Measurements from ENCODE around the gene PCDHGA9. TPM values are rescaled to one million over a fixed set of nuclear protein-coding genes. Genes with fewer than 3 reads are reported as not detected.

PCDHGA9 gene
- 1 to 10 TPM; 4.1 to 8.3 (median 5.6) TPM for total RNA-seq

DNA sequence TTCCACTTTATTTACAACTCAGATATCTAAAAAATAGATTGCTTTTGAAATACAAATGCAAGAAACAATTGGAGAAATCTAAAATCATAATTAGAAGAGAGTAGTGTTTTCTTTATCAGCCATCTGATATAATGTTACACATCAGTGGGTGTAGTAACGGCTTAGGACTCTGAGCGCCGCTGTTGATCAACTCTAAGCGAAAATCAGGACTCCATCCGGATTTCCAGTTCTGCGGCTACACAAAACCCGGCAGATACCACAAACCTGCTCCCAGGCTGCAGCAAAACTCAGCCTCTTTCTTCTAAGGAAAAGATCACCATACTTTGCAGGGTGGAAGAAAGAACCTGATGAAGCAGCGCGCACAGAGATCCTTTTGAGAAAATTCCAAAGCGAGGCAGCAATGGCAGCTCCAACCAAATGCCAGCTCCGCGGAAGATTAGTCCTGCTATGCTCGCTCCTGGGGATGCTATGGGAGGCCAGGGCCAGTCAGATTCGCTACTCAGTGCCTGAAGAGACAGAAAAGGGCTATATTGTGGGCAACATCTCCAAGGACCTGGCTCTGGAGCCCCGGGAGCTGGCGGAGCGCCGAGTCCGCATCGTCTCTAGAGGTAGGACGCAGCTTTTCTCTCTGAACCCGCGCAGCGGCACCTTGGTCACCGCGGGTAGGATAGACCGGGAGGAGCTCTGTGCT is at the start of gene PCDHGA9:
Gene PCDHGA9 (plus strand): TSS at position 226 of the 691 bp plus-strand sequence. CDS start 175 bp downstream, at position 401.
- TF ChIP-seq, protein P1, sequence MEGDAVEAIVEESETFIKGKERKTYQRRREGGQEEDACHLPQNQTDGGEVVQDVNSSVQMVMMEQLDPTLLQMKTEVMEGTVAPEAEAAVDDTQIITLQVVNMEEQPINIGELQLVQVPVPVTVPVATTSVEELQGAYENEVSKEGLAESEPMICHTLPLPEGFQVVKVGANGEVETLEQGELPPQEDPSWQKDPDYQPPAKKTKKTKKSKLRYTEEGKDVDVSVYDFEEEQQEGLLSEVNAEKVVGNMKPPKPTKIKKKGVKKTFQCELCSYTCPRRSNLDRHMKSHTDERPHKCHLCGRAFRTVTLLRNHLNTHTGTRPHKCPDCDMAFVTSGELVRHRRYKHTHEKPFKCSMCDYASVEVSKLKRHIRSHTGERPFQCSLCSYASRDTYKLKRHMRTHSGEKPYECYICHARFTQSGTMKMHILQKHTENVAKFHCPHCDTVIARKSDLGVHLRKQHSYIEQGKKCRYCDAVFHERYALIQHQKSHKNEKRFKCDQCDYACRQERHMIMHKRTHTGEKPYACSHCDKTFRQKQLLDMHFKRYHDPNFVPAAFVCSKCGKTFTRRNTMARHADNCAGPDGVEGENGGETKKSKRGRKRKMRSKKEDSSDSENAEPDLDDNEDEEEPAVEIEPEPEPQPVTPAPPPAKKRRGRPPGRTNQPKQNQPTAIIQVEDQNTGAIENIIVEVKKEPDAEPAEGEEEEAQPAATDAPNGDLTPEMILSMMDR (IDR thresholded peaks at IDR 0.05; ENCODE audit: low read depth): no peak

DNA sequence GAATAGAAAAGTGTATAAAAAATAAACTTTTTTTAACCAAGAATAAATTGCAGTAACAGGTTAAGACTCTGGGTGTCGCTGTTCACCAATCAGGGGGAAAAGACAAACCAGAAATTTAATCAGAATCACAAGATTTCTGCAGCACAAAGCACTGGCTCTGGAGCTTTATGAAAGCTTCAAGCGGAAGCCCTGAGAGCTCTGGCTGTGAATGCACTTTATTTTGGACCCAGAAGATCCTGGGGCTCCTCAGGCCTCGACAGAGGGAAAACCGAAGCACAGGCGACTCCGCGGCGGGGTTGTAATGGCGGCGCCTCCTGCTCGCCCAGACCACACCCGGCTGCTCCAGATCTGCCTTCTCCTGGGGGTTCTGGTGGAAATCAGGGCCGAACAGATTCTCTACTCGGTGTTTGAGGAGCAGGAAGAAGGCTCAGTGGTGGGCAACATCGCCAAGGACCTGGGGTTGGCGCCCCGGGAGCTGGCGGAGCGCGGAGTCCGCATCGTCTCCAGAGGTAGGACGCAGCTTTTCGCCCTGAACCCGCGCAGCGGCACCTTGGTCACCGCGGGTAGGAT is 47.6 kb upstream of the PCDHGA9 start, which contains the start of gene PCDHGA4:
Gene PCDHGA4 (plus strand): TSS at position 122 of the 570 bp plus-strand sequence. CDS start 87 bp downstream, at position 209.
- TF ChIP-seq, protein P1 (IDR thresholded peaks at IDR 0.05; ENCODE audit: low read depth): no peak

DNA sequence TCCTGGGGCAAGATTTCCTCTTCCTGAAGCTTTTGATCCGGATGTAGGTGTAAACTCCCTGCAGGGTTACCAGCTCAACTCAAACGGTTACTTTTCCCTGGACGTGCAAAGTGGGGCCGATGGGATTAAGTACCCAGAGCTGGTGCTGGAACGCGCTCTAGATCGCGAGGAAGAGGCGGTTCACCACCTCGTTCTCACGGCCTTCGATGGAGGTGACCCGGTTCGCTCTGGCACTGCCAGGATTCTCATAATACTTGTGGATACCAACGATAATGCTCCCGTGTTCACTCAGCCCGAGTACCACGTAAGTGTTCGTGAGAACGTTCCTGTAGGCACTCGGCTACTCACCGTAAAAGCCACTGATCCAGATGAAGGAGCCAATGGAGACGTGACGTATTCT is 46.9 kb upstream of the PCDHGA9 start:
- TF ChIP-seq, protein P1 (IDR thresholded peaks at IDR 0.05; ENCODE audit: low read depth): no peak

DNA sequence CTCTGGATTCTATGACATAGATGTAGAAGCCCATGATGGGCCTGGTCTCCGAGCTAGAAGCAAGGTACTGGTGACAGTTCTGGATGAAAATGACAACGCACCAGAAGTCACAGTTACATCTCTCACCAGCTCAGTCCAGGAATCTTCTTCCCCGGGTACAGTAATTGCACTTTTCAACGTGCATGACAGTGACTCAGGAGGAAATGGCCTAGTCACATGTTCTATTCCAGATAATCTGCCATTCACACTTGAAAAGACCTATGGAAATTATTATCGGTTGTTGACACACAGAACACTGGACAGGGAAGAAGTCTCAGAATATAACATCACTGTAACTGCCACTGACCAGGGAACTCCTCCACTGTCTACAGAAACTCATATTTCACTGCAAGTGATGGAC is 46.4 kb upstream of the PCDHGA9 start:
- TF ChIP-seq, protein P1 (IDR thresholded peaks at IDR 0.05; ENCODE audit: low read depth): no peak

DNA sequence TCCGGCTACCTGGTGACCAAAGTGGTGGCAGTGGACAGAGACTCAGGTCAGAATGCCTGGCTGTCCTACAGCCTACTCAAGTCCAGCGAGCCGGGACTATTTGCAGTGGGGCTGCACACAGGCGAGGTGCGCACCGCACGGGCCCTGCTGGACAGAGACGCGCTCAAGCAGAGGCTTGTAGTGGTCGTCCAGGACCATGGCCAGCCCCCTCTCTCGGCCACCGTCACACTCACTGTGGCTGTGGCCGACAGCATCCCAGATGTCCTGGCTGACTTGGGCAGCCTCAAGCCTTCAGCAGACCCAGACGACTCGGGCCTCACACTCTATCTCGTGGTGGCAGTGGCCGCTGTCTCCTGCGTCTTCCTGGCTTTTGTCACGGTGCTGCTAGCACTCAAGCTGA is 45.6 kb upstream of the PCDHGA9 start:
- TF ChIP-seq, protein P1 (IDR thresholded peaks at IDR 0.05; ENCODE audit: low read depth): no peak

DNA sequence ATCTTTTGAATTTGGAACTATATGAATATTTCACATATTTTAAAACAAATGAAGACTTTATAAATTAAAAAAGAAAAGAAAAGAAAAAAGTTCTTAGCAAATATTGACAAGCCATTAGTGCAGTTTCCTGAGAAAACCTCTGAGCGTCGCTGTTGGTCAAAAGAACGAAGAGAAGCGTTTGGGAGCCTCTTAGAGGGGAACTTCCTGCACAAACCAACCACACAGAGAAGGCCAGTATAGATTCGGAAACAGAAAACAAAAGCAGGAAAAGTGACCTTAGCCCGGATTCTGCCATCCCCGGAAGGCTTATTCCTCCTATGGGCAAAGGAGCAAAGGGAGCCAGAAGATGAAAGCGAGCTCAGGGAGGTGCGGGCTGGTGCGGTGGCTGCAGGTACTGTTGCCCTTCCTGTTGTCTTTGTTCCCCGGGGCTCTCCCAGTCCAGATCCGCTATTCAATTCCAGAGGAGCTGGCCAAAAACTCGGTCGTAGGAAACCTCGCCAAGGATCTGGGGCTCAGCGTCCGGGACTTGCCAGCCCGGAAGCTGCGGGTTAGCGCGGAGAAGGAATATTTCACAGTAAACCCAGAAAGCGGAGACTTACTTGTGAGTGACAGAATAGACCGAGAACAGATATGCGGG is 42.7 kb upstream of the PCDHGA9 start, which contains the start of gene PCDHGB2:
Gene PCDHGB2 (plus strand): TSS at position 205 of the 637 bp plus-strand sequence. CDS start 142 bp downstream, at position 347.
- TF ChIP-seq, protein P1 (IDR thresholded peaks at IDR 0.05; ENCODE audit: low read depth): no peak

DNA sequence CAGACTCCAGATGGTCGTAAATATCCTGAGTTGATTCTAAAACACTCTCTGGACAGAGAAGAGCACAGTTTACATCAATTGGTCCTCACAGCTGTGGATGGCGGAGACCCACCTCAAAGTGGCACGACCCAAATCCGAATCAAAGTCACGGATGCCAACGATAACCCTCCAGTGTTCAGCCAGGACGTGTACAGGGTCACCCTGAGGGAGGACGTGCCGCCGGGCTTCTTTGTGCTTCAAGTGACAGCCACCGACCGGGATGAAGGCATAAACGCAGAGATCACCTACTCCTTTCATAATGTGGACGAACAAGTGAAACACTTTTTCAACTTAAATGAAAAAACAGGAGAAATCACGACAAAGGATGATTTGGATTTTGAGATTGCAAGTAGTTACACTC is 41.9 kb upstream of the PCDHGA9 start:
- TF ChIP-seq, protein P1 (IDR thresholded peaks at IDR 0.05; ENCODE audit: low read depth): no peak

All from subcutaneous adipose tissue (tissue), 4 donors.